Epithelial cell of esophagus (primary cell): ENCODE measurements around the gene GALK1.

Experiments
- DNase-seq: peaks from one replicate; pipeline ENCODE4 v3.0.0; 2010; ENCODE audit warnings: low read depth
- H3K4me3 ChIP-seq: 2 replicates; pipeline ENCODE4 v1.5.1; 2011; ENCODE audit warnings: mild to moderate bottlenecking, low read length, control low read depth
- TF ChIP-seq, protein P1 (sequence below): IDR thresholded peaks from 2 replicates; pipeline ENCODE4 v1.5.1; 2011; ENCODE audit warnings: low read depth, mild to moderate bottlenecking, low read length, control low read depth, inconsistent platforms; ENCODE audit not compliant: insufficient read depth; ENCODE audit errors: missing control alignments

Gene GALK1

DNA sequence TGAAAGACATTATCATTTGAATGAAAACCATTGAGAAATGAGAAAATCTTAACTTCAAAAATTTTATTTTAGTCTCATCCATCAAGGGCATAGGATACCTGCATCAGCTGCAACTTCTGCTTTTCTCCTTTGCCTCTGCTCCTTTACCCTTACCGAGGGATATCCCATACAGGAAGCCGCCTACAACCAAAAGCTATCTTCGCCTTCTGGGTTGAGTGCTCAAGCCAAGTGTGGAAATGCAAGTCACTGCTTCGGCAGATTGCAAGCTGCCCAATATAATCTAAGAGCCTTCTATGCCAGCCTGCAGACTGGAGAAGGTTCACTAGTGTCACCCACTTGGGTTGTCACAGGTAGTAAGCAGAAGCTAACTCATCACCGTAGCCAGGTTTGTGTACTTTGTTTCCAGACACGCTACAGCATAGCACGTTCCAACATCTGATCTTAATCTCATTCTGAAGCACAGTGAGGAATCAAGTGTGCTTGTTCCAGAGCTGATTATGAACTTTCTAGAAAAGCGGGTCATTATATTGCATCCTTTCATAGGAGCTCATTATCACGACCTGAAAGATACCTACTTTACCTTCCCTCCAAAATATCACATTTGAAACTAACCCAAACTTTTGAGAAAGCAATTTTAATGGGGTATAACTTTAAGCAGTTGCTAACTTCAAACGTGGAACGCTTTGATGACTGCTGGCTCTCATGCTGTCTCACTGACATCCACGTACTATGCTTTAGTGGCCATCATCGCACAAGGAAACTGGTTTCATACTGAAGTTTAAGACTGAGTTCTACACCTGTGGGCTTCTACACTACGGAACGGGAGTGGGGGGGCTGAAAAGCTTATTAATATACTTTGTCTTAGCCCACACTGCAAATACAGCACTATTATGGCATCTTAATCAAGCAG lies 11.6 kb upstream of the GALK1 start:
- DNase-seq, result no peak
- H3K4me3 ChIP-seq, result peak overlapping the region; percentile 87
- TF ChIP-seq, protein P1, sequence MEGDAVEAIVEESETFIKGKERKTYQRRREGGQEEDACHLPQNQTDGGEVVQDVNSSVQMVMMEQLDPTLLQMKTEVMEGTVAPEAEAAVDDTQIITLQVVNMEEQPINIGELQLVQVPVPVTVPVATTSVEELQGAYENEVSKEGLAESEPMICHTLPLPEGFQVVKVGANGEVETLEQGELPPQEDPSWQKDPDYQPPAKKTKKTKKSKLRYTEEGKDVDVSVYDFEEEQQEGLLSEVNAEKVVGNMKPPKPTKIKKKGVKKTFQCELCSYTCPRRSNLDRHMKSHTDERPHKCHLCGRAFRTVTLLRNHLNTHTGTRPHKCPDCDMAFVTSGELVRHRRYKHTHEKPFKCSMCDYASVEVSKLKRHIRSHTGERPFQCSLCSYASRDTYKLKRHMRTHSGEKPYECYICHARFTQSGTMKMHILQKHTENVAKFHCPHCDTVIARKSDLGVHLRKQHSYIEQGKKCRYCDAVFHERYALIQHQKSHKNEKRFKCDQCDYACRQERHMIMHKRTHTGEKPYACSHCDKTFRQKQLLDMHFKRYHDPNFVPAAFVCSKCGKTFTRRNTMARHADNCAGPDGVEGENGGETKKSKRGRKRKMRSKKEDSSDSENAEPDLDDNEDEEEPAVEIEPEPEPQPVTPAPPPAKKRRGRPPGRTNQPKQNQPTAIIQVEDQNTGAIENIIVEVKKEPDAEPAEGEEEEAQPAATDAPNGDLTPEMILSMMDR, result no peak

DNA sequence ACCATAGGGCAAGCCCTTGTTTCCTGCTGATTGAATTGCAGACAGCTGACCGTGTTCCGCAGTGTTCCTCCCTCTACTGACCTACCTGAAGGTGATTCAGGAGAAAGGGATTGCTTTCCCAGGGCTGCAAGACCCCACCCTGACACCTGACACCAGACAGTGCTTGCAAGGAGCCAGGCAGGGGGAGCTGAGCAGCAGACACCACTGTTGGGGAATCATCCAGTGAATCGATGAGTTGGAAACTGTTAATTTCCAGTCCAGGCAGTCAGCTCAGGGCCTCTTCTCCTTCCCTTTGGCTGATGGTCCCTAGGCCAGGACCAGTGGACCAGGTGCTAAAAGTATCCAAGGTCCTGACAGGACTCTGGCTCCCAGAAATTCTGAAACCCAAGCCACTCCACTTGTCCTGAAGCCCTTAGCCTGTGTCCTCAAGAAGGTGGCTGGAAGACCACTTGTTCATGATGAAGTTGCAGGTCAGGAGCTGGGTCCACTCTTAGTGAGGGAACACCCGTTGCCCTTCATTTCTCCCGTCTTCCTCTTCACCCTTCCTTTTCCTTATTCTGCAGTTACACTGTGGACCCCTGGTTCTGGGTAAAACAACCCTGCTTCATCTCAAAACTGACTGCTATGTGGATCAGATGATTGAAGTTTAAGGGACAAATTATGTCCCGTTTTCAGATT lies 10.1 kb upstream of the GALK1 start:
- DNase-seq, result peak; percentile 84
- TF ChIP-seq, protein P1, result no peak
- no peak overlapping the region for H3K4me3 ChIP-seq

DNA sequence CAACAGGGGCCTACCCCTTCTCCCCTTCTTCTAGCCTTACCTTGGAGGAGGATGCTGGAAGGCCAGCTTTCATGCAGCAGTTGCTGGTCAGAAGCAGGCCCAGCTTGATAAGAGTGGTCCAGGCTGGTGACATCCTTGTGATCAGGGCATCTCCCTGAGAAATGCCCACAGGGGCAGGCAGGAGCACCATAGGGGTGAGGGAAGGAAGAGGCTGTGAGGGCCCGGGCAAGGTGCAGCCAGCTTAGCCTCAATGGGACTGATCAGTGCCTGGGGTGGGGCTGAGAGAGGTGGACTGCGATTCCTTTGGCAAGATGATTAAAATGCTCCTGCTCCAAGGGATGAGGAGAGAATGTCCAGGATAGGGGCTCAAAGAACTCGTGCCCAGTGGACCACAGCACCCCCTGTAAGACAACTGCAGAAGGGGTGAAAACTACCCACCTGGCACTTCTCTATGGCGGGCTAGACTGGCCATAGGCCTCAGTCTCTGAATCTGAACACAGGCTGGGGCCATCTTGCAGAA lies 9.5 kb upstream of the GALK1 start:
- H3K4me3 ChIP-seq, result no peak overlapping the region
- TF ChIP-seq, protein P1, result no peak
- no peak for DNase-seq

DNA sequence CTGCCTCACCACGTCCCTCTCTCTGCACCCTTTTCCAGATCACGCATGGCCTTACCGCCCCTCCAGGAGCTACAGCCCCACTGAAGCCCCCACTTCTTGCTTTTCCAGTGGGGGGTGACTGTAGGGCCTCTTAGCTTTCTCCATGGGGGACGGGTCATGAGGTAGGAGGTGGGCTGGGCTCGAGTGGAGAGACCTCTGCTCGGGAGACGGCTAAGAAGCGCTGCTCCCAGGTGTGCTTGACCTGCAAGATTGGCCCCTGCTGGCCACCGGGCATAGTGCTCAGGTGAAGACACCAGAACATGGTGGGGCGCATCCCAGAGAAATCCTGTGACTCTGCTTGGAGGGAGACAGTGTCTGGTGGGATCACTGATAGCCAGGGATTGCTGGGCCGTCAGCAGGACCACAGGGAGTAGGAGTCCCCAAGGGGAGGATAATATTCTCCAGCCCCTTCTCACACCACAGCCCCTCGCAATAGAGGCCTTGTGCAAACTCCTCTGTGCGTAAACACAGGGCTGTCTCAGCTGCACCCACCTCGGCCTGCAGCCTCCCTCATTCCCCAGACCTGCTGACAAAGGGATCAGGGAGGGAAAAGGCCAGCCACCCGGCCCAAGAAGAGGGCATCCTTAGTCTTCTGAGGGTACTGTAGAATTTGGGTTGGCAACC lies 8.9 kb upstream of the GALK1 start:
- no peak overlapping the region for H3K4me3 ChIP-seq
- DNase-seq, result no peak
- TF ChIP-seq, protein P1, result no peak

DNA sequence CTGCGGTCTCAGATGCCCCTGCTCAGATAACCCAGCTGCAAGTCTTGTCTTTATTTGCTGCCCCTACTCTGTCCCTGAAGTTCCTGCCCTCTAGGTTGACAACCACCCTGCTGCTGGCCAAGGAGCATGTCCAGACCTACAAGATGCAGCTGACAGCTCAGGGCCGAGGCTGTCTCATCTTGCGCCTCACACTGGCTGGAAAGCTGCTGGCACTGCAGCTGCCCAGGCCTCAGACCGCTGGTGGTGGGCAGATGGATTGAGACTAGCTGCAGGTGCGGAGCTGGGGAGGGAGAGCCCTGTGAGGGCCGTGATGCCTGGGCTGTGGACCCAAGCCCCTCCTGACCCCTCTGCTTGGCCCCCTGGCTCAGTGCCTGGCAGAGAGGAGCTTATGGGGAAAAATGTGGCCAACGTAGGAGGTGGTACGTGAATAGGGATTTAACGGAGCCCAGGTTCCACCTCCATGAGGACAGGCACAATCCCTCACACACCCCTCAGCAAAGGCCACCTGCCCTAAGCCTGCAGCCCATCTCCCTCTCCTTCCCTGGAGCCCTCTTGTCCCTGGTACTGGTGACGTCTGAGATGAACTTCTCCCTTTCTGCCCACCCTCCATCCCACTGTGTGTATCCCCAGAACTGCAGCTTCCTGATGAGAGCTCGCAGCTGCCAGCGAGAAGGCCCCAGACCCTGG lies 8.3 kb upstream of the GALK1 start:
- TF ChIP-seq, protein P1, result no peak
- no peak for DNase-seq
- no peak overlapping the region for H3K4me3 ChIP-seq
